ENCODE measurements around the gene CALY.
A peak's percentile ranks its signal among the peaks of the same experiment; 100 is the strongest.

Gene CALY

DNA sequence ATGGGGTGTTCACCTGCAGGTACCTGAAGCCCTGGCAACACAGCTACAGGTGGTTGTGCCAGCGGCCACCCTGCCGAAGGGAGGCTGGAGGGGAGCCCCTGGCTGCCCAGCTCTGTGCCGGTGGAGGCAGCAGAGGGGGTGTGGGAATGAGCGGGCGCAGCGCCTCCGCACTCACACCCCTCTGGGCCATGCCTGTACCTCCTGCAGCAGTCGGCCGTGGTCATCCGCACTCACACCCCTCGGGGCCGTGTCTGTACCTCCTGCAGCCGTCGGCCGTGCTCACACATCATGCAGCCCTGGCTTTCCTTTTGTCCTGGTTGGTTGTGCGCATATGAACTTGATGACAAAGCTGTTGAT is 26.3 kb downstream of the CALY start:
- no peak for DNase-seq (ENCODE audit: low spot score)

DNA sequence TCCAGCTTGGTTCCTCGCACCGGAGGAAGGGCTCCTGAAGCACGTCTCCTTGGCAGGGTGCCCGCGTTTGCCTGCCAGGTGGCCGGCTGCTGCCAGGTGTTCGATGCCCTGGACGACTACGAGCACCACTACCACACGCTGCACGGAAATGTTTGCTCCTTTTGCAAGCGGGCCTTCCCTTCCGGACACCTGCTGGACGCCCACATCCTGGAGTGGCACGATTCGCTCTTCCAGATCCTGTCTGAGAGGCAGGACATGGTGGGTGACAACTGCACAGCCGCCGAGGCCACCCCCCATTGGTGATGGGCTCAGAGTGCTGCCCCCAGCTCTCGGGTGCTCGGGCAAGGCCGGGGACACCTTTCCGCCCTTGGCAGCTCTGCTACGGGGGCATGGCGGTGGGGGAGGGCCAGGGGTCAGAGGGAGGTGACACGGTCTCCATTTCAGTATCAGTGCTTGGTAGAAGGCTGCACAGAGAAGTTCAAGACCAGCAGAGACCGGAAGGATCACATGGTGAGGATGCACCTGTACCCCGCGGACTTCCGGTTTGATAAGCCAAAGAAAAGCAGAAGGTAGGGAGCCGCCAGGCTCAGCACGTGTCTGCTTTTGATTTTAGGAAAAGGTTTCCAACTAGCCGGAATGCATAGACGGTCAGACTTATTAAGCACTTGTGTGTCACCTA is 26.8 kb downstream of the CALY start:
- DNase-seq (ENCODE audit: low spot score) = no peak

DNA sequence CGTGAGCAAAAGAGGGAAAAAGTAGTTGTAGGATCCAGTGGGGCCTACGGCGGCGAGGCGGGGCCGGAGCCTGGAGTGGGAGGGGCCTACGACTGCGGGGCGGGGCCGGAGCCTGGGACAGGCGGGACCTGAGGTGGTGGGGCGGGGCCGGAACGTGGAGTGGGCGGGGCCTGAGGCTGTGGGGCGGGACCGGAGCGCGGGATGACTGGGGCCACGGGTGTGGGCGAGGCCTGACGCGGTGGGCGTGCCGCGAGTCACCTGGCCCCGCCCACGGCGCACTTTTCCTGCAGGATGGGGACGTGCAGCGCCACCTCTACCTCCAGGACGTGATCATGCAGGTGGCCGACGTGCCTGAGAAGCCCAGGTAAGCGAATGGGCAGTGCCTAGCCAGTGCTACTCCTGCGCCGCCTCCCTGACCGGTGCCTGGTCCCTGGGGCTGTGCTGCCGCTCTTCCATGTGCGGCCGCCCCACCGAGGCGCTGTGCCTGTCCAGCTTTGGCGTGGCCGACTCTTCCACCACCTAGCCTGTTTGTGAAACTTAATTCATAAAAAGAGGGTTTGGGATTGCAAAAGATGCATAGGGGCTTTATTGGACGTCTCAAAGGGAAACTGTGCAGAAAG is 27.5 kb downstream of the CALY start:
- peak; percentile 97 for DNase-seq (ENCODE audit: low spot score)

DNA sequence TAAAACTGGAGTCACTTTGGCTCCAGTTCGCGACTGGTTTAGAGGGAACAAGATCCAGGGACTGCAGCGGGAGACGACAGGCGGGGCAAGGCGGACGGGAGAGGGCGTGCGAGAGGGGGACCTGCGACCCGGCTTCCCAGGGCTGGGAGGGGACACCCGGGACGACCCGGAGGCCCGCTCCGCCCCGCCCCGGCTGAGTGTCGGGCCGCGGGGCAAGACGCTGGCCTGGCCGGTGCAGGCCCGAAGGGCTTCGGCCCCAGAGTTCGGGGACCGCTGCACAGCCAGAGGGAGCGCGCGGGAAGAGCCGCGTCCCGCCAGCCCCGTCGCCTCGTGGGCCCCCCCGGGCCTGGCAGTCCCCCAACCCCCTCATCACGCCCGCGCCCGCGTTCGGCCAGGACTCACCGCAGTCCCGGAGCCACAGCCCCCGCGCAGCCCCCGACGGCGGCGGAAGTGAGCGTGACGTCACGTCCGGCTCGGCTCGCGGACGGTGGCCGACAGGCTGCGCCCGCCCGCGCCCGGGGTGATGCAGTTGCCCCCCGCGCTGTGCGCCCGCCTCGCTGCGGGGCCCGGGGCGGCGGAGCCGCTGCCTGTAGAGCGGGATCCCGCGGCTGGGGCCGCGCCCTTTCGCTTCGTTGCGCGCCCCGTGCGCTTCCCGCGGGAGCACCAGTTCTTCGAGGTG is 28.1 kb downstream of the CALY start, which contains the start of the genes TUBGCP2 and ZNF511:
Gene TUBGCP2, minus strand, starts transcription at position 452 of the 679 bp plus-strand sequence. CDS start 5,931 bp downstream, outside the sequence.
Gene ZNF511, plus strand, starts transcription at position 494 of the 679 bp plus-strand sequence. Its CDS starts 30 bp downstream, at position 524.
- peak; percentile 92 for DNase-seq (ENCODE audit: low spot score)

DNA sequence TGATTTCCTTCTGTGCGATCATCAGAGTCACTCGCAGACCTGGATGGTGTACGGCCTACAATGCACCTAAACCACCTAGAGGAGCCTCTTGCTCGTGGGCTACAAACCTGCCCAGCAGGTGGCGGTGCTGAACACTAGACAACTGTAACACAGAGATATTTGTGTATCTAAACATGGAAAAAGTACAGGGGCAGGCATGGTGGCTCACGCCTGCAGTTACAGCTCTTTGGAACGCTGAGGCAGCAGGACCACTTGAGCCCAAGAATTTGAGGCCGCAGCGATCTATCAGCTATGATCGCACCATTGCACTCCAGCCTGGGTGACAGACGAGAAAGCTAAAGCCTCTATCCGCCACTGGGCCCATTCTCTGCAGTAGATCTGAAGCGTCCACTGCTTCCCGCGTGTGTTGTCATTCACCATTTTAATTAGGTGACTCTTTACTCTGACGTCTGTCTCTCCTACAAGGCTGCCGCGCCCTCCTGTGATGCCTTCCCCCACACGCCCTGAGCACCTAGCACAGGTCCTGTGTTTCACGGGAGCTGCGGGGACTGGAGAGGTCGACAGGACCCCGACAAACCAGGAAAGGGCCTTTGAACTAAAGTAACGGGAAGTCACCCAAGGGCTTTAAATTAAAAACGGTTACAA is 28.8 kb downstream of the CALY start:
- DNase-seq (ENCODE audit: low spot score) = peak; percentile 51

DNA sequence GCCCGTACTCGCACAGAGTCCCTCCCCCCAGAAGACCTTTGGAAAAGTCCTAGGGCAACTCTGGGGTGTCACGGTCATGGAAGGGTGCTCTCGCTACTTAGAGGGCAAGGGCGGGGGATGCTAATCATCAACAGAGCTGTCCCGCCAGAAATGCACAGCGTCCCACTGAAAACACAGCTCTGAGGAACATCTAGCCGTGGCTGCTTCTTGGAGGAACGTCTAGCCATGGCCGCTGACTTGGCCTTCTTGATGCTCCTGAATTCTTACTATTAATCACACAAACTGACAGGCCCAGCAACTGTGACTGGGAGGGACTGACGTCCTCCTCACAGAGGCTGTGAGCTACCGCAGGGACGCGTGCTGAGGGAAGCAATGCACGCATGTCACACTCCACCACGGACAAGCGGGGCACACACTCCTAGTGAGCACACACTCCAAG is 29.7 kb downstream of the CALY start:
- DNase-seq (ENCODE audit: low spot score) = no peak

DNA sequence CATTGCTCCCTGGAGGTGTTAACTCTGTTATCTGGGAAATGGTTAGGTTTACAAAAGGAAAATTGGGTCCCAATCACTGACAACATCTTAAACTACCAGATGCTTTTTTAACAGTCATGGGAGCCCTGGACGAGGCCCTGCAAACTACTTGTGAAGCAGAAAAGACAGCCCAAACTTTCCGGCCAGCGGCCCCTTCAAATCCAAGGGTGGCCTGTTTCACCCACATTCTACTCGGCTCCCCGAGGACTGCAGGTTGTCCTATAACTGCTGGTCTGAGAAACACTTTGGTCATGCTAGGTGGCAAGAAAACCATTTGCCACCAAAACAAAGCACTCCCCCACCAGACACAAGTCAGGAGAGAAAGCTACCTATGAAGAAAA is 30.6 kb downstream of the CALY start:
- DNase-seq (ENCODE audit: low spot score) = no peak

DNA sequence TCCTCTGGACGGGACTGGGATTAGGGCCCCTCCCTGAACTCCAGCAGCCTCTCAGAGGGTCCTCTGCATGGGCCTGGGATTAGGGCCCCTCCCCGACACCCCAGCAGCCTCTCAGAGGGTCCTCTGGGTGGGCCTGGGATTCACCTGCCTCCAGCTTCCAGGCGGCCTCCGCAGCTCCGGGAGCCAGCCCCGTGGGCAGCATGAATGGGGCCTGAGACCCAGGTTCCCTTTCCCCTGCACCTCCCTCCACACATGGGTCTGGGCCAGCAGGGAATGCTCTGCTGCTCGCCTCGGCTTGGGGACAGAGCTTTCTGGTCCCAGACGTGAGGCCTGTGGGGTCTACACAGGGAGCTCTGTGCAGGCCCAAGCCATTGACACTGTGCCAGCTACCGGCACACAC is 33.5 kb downstream of the CALY start:
- DNase-seq (ENCODE audit: low spot score) = no peak

DNA sequence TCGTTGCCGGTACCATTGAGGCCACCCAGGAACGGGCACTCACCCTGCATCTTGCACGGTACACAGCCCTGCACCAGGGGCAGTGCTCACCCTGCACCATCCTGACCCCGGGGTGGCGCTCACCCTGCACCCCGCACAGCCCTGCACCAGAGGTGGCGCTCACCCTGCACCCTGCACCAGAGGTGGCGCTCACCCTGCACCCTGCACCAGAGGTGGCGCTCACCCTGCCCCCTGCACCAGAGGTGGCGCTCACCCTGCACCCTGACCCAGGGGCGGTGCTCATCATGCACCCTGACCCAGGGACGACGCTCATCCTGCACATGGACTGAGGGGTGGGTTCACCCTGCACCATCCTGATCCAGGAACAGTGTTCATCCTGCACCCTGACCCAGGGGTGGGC is 34.5 kb downstream of the CALY start:
- no peak for DNase-seq (ENCODE audit: low spot score)

DNA sequence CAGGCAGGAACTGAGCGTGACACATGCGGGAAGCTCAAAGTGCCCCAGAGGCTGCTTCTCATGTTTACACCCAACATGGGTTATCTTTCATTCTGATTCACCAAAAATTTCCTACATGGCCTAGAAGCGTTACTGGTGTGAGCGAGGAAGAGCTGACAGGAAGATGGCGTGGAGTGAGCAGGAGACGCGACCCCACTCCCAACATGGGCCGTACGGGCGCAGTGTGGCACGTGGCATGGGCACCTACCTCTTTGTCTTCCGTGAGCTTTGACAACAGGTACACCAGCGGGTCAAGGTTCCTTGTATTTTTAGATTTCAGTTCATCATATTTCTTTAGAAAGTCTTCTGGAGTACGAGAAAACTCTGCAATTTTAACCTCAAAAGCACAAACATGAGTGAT is 37.0 kb downstream of the CALY start:
- no peak for DNase-seq (ENCODE audit: low spot score)

DNA sequence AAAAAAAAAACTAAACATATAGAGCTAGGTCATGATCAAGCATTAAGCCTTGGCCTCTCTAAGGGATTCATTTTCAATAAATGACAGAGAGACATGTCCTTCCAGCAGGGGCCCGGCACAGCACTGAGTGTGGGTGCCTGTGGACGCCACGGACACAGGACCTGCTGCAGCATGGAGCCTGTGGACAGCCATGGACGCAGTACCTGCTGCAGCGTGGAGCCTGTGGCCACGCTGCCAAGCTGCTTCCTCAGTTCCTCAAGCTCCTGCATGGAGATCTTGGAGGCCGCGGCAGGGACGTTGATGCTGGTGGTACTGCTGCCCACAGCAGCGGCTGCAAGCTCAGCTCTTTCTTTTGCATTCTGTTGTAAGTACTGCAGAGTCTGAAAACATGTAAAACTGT is 37.5 kb downstream of the CALY start:
- DNase-seq (ENCODE audit: low spot score) = no peak

DNA sequence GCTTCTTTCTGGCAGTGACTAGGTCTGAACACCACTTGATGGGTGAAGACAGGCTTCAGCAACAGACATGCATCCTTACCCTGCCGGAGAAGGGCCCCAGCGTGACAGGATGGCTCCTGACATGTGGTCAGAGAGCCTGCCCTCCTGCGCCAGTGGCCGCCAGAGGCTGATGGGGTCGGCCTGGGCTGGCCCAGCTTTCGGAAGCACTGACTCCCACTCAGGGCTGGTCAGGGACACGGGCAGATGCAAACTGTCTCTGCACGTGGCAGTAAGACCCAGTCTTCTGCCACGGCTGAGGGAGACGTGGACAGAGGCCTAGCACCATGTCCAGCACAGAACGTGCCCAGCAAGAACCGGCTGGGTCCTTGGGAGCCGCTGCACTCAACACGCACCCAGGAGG is 38.2 kb downstream of the CALY start:
- no peak for DNase-seq (ENCODE audit: low spot score)

DNA sequence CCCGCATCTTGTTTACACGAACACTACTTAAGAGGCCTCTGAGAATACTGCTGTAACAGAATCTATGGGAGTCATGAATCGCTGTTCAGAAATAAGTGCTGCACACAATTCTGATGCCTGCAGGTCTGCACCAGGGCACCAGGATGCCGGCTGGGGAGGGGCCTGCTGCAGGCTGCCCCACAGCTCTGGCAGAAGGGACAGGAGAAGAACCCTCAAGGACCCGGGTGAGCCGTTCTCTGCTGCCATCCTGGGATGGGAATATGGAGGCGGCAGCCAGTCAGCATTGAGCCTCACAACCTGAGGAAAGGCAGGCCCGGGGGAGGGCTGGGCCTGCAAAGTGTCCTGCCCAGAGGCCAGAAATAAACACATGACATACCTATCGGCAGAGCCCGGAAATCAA is 39.2 kb downstream of the CALY start:
- DNase-seq (ENCODE audit: low spot score) = no peak

DNA sequence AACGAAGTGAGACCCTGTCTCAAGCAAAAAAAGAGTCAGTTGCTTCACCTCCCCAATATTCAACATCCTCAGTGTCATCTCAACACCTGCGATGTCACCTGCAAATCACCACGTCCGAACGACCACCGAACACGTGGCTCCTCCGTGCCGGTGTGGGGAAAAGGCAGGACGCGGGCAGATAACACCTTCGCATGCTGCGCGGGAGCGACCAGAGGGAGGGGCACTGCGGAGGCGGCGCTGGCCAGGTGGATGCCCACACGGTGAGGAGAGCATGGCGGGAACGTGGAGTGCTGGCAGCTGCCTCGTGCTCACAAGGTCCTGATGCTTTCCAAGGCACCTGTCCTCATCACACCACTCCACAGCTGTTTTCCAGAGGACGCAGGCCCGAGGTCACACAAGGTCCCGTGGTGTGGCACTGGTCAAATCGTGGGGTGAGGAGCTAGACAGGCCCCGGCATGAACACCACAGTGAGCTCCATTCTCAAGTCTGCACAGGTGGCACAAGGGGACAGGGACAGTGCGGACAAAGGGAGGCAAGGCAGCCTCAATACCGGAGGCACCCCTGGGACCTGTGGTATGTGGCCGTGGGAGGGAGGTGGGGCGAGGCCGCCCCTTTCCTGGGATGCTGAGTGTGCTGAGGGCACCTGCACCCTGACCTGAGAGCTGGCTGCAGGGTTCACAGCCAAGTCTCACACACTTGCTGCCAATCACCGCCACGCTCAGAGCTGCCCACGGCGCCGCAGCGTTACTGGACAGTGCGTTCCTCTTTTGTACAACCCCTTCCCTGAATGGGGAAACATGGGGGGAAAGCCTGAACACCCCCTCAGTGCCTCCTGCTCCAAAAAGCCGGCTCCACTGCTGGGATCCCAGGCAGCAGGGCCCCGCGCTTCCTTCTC is 41.0 kb downstream of the CALY start:
- DNase-seq (ENCODE audit: low spot score) = no peak

DNA sequence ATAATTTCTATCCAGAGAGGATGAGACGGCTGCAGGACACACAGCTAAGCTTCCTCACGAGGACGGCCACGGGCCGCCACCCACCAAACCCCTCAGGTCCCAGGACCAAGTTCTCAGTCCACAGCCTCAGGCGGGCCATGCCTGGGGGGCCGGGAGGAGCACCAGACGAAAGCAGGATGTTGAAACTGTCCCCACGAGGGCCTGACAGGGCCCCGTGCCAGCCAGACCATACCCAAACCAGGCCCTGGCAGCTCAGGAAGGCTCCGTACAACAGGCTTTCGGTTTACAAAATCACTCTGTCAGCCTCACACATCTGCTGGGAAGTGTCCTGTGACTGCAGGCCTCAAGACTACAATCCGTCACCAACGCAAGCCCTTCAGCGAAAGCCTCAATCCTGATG is 42.5 kb downstream of the CALY start:
- DNase-seq (ENCODE audit: low spot score) = no peak

DNA sequence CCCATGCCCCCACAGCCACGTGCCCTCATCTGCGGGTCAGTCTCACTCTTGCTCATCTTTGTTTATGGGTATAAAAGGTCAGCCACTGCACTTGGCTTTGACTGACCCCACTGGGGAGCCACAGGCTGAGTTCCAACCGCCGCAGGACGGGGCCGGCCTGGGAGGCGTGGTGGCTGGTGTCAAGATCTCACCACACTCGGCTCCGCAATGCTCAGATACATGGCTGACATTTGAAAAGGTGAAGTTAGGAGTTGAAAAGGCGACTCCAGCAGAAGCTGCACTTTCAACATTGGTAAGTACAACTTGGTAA is 42.9 kb downstream of the CALY start:
- DNase-seq (ENCODE audit: low spot score) = no peak

DNA sequence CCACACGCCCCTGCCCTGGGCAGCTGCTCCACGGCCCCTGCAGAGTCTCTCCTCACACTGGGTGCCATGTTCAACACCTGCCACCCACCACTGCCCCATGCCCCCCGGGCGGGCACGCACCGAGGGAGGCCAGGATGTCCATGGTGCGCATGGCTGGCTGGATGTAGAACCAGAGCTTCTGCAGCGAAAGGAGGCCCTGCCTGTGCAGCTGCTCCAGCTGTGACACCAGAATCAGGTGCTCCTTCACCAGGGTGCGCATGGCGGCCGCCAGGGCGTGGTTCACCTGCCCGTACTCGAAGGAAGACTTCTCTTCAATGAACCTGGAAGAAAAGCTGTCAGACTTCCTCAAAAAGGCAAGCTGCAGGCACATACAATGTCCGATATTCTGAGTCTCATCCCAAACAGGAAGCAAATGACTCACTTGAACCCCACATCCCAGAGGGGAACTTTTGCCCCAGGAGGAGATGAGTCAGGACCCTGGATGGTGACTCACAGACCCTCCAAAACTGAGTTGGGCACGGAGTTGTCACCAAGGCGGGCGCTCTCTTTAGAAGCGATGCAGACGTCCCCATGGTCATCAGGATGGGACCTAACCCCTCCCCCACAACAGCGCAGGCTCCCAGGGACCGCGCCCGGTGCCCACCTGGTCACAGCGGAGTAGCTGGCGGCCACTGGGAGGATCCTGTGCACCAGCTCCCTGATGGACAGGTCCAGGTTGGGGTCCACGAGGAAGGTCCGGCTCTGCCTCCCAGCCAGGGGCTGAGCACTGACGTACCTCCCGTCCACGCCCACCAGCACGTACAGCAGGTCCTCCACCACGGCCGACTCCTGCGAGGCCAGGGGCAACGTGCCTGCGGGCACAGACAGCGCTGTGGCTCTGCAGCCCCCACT is 43.5 kb downstream of the CALY start:
- peak; percentile 93 for DNase-seq (ENCODE audit: low spot score)

DNA sequence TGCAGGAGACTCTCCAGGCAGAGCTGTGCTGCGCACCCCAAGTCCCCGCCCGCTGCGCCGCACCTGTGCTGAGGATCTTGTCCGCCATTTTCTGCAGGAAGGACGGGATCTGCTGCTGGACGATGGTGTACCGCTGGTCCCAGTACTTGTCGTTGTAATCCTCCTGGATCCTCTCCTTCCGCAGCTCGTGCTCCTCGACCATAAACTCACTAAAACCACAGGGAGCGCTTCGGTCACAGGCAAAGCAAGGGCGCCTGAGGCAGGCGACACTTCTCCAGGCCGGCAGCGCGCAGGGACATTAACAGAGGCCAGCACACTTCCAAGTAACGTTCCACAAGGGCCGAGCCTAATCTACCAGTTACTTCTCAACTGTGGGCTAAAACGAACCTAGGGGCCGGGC is 46.9 kb downstream of the CALY start:
- DNase-seq (ENCODE audit: low spot score) = no peak

DNA sequence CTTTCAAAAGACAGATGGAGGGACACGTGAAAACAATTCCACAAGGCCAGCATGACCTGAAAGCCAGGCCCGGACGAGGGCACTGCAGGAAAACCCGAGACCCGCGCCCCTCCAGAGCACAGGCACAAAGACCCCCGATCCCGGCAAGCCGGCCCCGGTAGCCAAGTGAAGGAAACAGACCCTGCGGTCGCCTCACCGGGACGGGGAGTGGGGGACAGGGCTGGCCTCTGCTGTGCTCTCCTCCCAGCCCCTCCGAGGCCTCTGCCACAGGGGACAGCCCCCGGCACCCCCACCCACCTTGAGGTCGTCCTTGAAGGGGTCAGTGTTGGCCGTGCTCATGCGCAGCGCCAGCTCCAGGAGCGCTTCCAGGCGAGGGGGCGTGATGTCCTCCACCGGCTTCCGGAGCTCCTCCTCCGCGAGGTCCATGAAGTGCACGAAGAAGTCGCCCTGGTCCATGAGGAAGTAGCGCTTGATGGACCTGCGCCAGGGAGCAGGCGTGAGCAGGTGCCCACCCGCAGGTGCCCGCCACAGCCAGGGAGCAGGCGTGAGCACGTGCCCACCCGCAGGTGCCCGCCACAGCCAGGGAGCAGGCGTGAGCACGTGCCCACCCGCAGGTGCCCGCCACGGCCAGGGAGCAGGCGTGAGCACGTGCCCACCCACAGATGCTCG is 48.7 kb downstream of the CALY start:
- no peak for DNase-seq (ENCODE audit: low spot score)

DNA sequence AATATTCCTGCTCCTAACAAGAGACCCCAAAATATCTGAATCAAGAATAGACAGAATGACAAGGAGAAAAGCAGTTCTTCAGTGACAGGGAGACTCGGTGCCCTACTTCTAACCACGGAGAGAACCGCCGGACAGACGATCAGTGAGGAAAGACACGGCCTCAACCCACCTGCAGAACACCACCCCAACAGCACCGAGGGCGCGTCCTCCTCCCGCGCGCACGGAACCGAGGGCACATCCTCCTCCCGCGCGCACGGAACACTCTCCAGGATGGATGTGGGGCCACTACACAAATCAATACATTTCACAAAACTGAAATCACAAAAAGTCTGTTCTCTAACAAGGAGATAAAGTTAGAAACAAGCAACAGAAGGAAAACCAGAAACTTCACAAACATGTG is 50.3 kb downstream of the CALY start:
- DNase-seq (ENCODE audit: low spot score) = no peak

Data from AG08395 (cell line).